Fibroblast of mammary gland (primary cell): ENCODE data around the gene GULP1.

Experiments
- DNase-seq: peaks from one replicate; pipeline ENCODE4 v3.0.0-alpha.2; 2010; ENCODE audit warnings: low read depth
- H3K4me3 ChIP-seq: 2 replicates; pipeline ENCODE4 v1.5.1; 2011; ENCODE audit warnings: low read depth, mild to moderate bottlenecking, low read length, moderate library complexity; ENCODE audit not compliant: control insufficient read depth
- TF ChIP-seq, protein P1 (sequence below): conservative IDR thresholded peaks from 2 replicates; pipeline ENCODE4 v1.5.1; 2011; ENCODE audit warnings: low read depth, low read length, inconsistent platforms; ENCODE audit not compliant: control insufficient read depth, insufficient read depth

GULP1 gene

DNA sequence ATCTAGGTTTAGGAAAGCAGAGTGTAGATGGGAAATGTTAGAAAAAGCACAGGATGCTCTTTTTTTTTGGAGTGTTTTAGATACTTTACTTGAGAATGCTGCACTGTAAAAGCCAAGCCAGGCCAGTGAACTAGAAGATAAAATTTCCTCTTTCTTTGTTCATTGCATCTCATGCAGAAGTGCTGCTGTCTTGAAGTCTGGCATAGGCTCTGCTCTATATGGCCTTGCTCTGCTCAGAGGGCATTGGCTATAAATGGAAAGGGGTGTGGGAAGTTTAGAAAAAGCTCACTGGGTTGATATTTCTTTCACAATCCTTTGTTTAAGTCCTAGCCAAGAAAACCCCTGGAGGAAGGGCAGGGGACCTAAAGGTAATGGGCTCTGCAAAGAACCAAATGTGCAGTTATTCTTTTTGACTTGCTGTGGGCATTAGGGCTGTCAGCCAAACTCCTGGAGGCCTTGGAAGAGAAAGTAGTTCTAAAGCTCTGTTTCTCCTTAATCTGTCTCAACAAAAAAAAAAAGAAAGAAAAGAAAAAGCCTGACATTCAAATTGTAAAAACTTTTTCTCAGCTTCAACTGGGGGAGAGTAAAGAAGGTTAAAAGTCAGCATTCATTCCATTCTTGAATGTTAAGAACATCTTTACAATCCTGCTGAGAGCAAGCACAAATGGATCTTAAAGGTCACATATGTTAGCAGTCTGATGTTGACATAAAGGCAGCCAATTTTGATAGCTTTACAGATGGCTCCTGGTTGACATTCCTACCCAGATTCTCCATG lies 338.3 kb downstream of the GULP1 start:
- H3K4me3 ChIP-seq: no peak overlapping the region
- TF ChIP-seq, protein P1, sequence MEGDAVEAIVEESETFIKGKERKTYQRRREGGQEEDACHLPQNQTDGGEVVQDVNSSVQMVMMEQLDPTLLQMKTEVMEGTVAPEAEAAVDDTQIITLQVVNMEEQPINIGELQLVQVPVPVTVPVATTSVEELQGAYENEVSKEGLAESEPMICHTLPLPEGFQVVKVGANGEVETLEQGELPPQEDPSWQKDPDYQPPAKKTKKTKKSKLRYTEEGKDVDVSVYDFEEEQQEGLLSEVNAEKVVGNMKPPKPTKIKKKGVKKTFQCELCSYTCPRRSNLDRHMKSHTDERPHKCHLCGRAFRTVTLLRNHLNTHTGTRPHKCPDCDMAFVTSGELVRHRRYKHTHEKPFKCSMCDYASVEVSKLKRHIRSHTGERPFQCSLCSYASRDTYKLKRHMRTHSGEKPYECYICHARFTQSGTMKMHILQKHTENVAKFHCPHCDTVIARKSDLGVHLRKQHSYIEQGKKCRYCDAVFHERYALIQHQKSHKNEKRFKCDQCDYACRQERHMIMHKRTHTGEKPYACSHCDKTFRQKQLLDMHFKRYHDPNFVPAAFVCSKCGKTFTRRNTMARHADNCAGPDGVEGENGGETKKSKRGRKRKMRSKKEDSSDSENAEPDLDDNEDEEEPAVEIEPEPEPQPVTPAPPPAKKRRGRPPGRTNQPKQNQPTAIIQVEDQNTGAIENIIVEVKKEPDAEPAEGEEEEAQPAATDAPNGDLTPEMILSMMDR: no peak
- DNase-seq: peak; percentile 55

DNA sequence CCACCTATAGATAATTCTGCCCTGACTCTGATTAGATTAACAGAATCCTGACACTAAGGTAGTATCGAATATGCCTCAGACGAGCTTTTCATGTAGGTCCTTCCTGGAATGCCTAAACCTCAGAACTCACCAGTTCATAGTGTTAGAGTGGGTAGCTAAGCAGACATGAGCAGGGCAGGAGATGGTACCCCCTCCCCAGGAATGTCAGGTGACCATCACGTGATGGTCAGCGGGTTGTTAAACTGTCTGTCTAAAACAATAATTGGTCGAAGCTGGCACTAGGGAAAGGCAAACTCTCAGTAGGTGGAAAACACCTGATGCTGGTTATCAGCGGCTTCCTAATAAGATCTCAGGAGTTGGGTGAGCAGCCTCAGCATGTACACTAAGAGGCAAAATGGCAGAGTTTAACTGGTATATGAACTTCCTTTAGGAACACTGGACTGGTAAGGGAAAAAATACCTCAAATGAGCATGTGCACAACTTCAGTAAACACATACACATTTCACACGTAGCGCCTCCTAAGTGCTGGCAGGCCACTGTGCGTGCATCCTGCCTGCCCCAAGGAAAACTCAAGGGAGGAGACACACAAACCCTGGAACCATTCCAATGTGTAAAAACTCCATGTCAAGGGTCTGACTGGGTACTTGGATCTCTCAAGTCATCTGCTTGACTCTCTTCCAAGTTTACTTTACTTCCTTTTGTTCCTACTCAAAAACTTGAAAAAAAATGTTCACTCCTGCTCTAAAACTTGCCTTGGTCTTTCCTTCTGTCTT lies 339.5 kb downstream of the GULP1 start:
- H3K4me3 ChIP-seq: no peak overlapping the region
- peak; percentile 3 for DNase-seq
- TF ChIP-seq, protein P1: no peak

DNA sequence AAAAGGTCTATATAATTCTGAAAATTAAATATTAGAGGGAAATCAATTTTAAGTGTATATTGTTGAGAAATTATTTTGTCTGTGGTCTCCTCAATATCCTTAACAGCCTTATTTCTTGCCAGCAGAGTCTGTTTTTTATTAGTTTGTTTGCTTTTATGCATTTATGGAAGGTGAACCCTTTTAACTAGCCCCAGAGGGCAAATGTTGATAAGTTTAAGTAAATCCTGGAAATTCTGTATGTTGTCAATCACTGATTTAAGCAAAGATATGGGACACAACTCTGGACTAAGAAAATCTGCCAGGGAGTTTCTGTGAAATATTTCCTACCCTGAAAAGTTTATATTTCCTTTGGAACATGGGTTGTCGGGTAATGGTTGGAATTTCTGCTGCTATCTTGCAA lies 343.0 kb downstream of the GULP1 start:
- DNase-seq: no peak
- TF ChIP-seq, protein P1: no peak
- no peak overlapping the region for H3K4me3 ChIP-seq
